Spinal cord (tissue), 10 donors: ENCODE measurements around the gene NAGLU. TPM values are rescaled to one million over a fixed set of nuclear protein-coding genes. Genes with fewer than 3 reads are reported as not detected.

Experiments used
- DNase-seq, 6 donors: peaks; one replicate each; pipeline versions ENCODE4 v3.0.0 to v3.0.0-alpha.2; 2013 to 2015; ENCODE audit warnings: low spot score in 6 of 6, low read depth in 4 of 6
- H3K27ac ChIP-seq: one replicate; pipeline ENCODE4 v1.5.1; 2013; ENCODE audit warnings: low read depth, low read length, control low read depth
- H3K27me3 ChIP-seq: one replicate; pipeline ENCODE4 v1.6.1; 2013; ENCODE audit warnings: low read length; ENCODE audit not compliant: control insufficient read depth, insufficient read depth
- H3K36me3 ChIP-seq: one replicate; pipeline ENCODE4 v1.6.1; 2013; ENCODE audit warnings: low read length; ENCODE audit not compliant: control insufficient read depth, insufficient read depth
- H3K4me1 ChIP-seq: one replicate; pipeline ENCODE4 v1.6.1; 2013; ENCODE audit warnings: low read length; ENCODE audit not compliant: control insufficient read depth, insufficient read depth
- H3K4me3 ChIP-seq: one replicate; pipeline ENCODE4 v1.5.1; 2013; ENCODE audit warnings: low read depth, low read length, control low read depth
- H3K9me3 ChIP-seq: one replicate; pipeline ENCODE4 v1.6.1; 2013; ENCODE audit warnings: low read length; ENCODE audit not compliant: control insufficient read depth, insufficient read depth
- WGBS: methylation state at CpG from one replicate; pipeline ENCODE4 v1.1.5; 2013; ENCODE audit warnings: missing lambda C conversion rate; ENCODE audit not compliant: insufficient coverage; 5-methylcytosine and 5-hydroxymethylcytosine counted together
- long read RNA-seq, 4 donors: transcript quantifications; one replicate each; lab custom pipeline, GENCODE V29; 2026
- polyA plus RNA-seq, 2 donors: library from polyadenylated mRNA; unstranded; fragments of 120-200 nt; gene quantifications; one replicate each; pipeline ENCODE4 v1.2.1, GENCODE V29; 2013; ENCODE audit not compliant: insufficient read length in 2 of 2
- total RNA-seq, 2 donors: library from RNA; depleted of rRNA in 1 of 2; stranded (reverse); fragments of 120-200 nt in 1 of 2; fragments of >200 nt in 1 of 2; gene quantifications; one replicate each; pipeline versions ENCODE4 v1.2.3 to v1.2.4, GENCODE V29; 2013 to 2014
- donor health status: healthy.

NAGLU gene
- total RNA-seq (10 to 100 TPM; 13.0 to 24.2 TPM), polyA plus RNA-seq (10 to 100 TPM; 17.2 to 23.4 TPM)
- long read RNA-seq, donor 1, partial matches to known transcripts = 0 of 3 reads
- long read RNA-seq, donor 1, other reads (novel, unspliced or antisense) = 0 of 3 reads
- long read RNA-seq, donor 2, partial matches to known transcripts = 0 of 1 reads
- long read RNA-seq, donor 2, other reads (novel, unspliced or antisense) = 0 of 1 reads
- long read RNA-seq, donor 3 = 0 reads
- long read RNA-seq, donor 4, partial matches to known transcripts = 0 of 3 reads
- long read RNA-seq, donor 4, other reads (novel, unspliced or antisense) = 0 of 3 reads

GRCh38 chr17:42536048-42536371, at the start of gene NAGLU:
Gene NAGLU, plus strand, starts transcription at chr17:42536241. Its CDS starts 32 bp downstream, at chr17:42536273.
- peak in 5 of 6 donors; percentile 76 to 96 (median 89) for DNase-seq
- Histone ChIP-seq H3K9me3 (no peaks in the 10 kb centered on the region), H3K4me1 (peaks cover 26% of the 10 kb centered on the region), H3K36me3 (peaks cover 31% of the 10 kb centered on the region), H3K27me3 (no peaks in the 10 kb centered on the region), H3K4me3 (peak within 1 kb of the TSS; percentile 54), H3K27ac (peak within 1 kb of the TSS; percentile 78)
- under 1% methylated on average over 40 of the region's 40 CpGs for WGBS

GRCh38 chr17:42488032-42488431, 48.0 kb upstream of the NAGLU start:
- Histone ChIP-seq H3K9me3 (no peaks in the 10 kb centered on the region), H3K27me3 (no peaks in the 10 kb centered on the region), H3K27ac (no peak overlapping the region), H3K36me3 (peaks cover 80% of the 10 kb centered on the region), H3K4me1 (no peaks in the 10 kb centered on the region), H3K4me3 (no peak overlapping the region)
- WGBS = 100% methylated on average over 1 of the region's 1 CpG
- no peak for DNase-seq

- H3K27ac ChIP-seq = no peak overlapping the region
- WGBS = 56% methylated on average over 2 of the region's 3 CpGs
These were observed 42.7 kb upstream of the NAGLU start for GRCh38 chr17:42493319-42493718.

GRCh38 chr17:42494673-42495072, 41.4 kb upstream of the NAGLU start:
- no peaks in the 10 kb centered on the region for H3K4me1 ChIP-seq
- 100% methylated on average over 1 of the region's 4 CpGs for WGBS
- peaks cover 74% of the 10 kb centered on the region for H3K36me3 ChIP-seq
- no peak overlapping the region for H3K4me3 ChIP-seq
- no peaks in the 10 kb centered on the region for H3K9me3 ChIP-seq
- H3K27me3 ChIP-seq = no peaks in the 10 kb centered on the region
- DNase-seq = no peak
- no peak overlapping the region for H3K27ac ChIP-seq

More at GRCh38 chr17:42493319-42493718, 42.7 kb upstream of the NAGLU start:
- Histone ChIP-seq H3K27me3 (no peaks in the 10 kb centered on the region), H3K9me3 (no peaks in the 10 kb centered on the region), H3K4me1 (no peaks in the 10 kb centered on the region), H3K4me3 (no peak overlapping the region), H3K36me3 (peaks cover 77% of the 10 kb centered on the region)
- DNase-seq = no peak

- peaks cover 67% of the 10 kb centered on the region for H3K36me3 ChIP-seq
- no peaks in the 10 kb centered on the region for H3K27me3 ChIP-seq
- WGBS = 80% methylated on average over 1 of the region's 4 CpGs
- H3K4me1 ChIP-seq = no peaks in the 10 kb centered on the region
- no peak overlapping the region for H3K27ac ChIP-seq
- DNase-seq = peak in 1 of 6 donors; percentile 44
- H3K4me3 ChIP-seq = no peak overlapping the region
- H3K9me3 ChIP-seq = no peaks in the 10 kb centered on the region
These were observed 37.2 kb upstream of the NAGLU start for GRCh38 chr17:42498828-42499227.

GRCh38 chr17:42502091-42502490, 34.0 kb upstream of the NAGLU start:
- Histone ChIP-seq H3K9me3 (no peaks in the 10 kb centered on the region), H3K4me3 (no peak overlapping the region), H3K27ac (no peak overlapping the region), H3K27me3 (no peaks in the 10 kb centered on the region), H3K36me3 (peaks cover 55% of the 10 kb centered on the region), H3K4me1 (no peaks in the 10 kb centered on the region)
- no peak for DNase-seq
- 97% methylated on average over 3 of the region's 5 CpGs for WGBS

GRCh38 chr17:42502926-42503325, 33.1 kb upstream of the NAGLU start:
- no CpG with 5 or more reads among the region's 1 CpG for WGBS

GRCh38 chr17:42507671-42508070, 28.4 kb upstream of the NAGLU start:
- no peak overlapping the region for H3K27ac ChIP-seq
- no peaks in the 10 kb centered on the region for H3K9me3 ChIP-seq
- peaks cover 3% of the 10 kb centered on the region for H3K4me1 ChIP-seq
- 94% methylated on average over 3 of the region's 4 CpGs for WGBS
- no peak overlapping the region for H3K4me3 ChIP-seq
- no peaks in the 10 kb centered on the region for H3K27me3 ChIP-seq
- H3K36me3 ChIP-seq = peaks cover 68% of the 10 kb centered on the region
- no peak for DNase-seq

More at GRCh38 chr17:42502926-42503325, 33.1 kb upstream of the NAGLU start:
- no peak overlapping the region for H3K4me3 ChIP-seq
- H3K4me1 ChIP-seq = no peaks in the 10 kb centered on the region
- no peaks in the 10 kb centered on the region for H3K27me3 ChIP-seq
- peaks cover 55% of the 10 kb centered on the region for H3K36me3 ChIP-seq
- no peak overlapping the region for H3K27ac ChIP-seq
- no peak for DNase-seq
- H3K9me3 ChIP-seq = no peaks in the 10 kb centered on the region

GRCh38 chr17:42508426-42509165, 27.4 kb upstream of the NAGLU start:
- peaks cover 5% of the 10 kb centered on the region for H3K4me1 ChIP-seq
- WGBS = 86% methylated on average over 9 of the region's 12 CpGs
- H3K9me3 ChIP-seq = no peaks in the 10 kb centered on the region
- H3K27ac ChIP-seq = no peak overlapping the region
- no peak for DNase-seq
- H3K27me3 ChIP-seq = no peaks in the 10 kb centered on the region
- H3K4me3 ChIP-seq = no peak overlapping the region
- peaks cover 74% of the 10 kb centered on the region for H3K36me3 ChIP-seq

- Histone ChIP-seq H3K9me3 (no peaks in the 10 kb centered on the region), H3K36me3 (peaks cover 79% of the 10 kb centered on the region), H3K4me1 (peaks cover 5% of the 10 kb centered on the region), H3K27ac (no peak overlapping the region), H3K4me3 (no peak overlapping the region), H3K27me3 (no peaks in the 10 kb centered on the region)
- no peak for DNase-seq
- 86% methylated on average over 3 of the region's 5 CpGs for WGBS
These were observed 26.6 kb upstream of the NAGLU start for GRCh38 chr17:42509409-42509808.
